Prostate gland (tissue), 2 donors: ENCODE results near the gene TRPV4. TPM values are rescaled to one million over a fixed set of nuclear protein-coding genes. Genes with fewer than 3 reads are reported as not detected.

ENCODE experiments used
- DNase-seq: peaks from one replicate; pipeline ENCODE4 v3.0.0-alpha.2; 2019; ENCODE audit warnings: low spot score
- H3K27ac ChIP-seq, 2 donors: fragments of 200-600 bp; sonication (generic); 2 replicates each; pipeline ENCODE4 v1.5.1; 2017 to 2019
- H3K27me3 ChIP-seq: fragments of 200-600 bp; sonication (generic); replicated peaks from 2 replicates; pipeline ENCODE4 v1.5.1; 2019; ENCODE audit not compliant: insufficient read depth
- H3K36me3 ChIP-seq, 2 donors: fragments of 200-600 bp; sonication (generic); 1 replicate in 1 of 2; 2 replicates in 1 of 2; pipeline versions ENCODE4 v1.5.1 to v1.8.1; 2017 to 2019
- H3K4me1 ChIP-seq: fragments of 200-600 bp; sonication (generic); replicated peaks from 2 replicates; pipeline ENCODE4 v1.5.1; 2019
- H3K4me3 ChIP-seq, 2 donors: fragments of 200-600 bp; sonication (generic); 2 replicates each; pipeline ENCODE4 v1.5.1; 2017 to 2019
- H3K9me3 ChIP-seq: fragments of 200-600 bp; sonication (generic); 2 replicates; pipeline ENCODE4 v1.5.1; 2017
- POLR2A ChIP-seq: fragments of 450-650 bp; IDR thresholded peaks from one replicate; pipeline ENCODE4 v1.6.1; 2016; ENCODE audit warnings: antibody characterized with exemption, mild to moderate bottlenecking
- POLR2AphosphoS5 ChIP-seq: sonication (generic); formaldehyde crosslinking; IDR thresholded peaks from one replicate; pipeline ENCODE4 v1.6.1; 2017; ENCODE audit warnings: antibody characterized with exemption
- WGBS: methylation state at CpG from one replicate; pipeline ENCODE4 v1.1.5; 2018; 5-methylcytosine and 5-hydroxymethylcytosine counted together
- intact Hi-C: fragments of 100-400 bp; cut with DNase I; formaldehyde crosslinking; loops from one replicate; pipeline ENCODE4 v1.14.2; 2022
- total RNA-seq, 2 donors: library from RNA; depleted of rRNA; stranded (reverse); fragments of >200 nt; gene quantifications; one replicate each; pipeline ENCODE4 v1.1.0, GENCODE V29; 2016
- TF ChIP-seq, protein P1 (sequence below), 4 experiments: fragments of 200-600 bp in 2 of 4; fragments of 450-650 bp in 2 of 4; sonication (generic) in 2 of 4; IDR thresholded peaks; 1 replicate in 3 of 4; 2 replicates in 1 of 4; pipeline ENCODE4 v1.5.1; 2016 to 2019; ENCODE audit warnings: antibody characterized with exemption in 4 of 4, mild to moderate bottlenecking in 2 of 4, moderate library complexity in 2 of 4

Gene TRPV4
- total RNA-seq, 2 donors from 2014 or later = 4.6 to 8.0 TPM

DNA sequence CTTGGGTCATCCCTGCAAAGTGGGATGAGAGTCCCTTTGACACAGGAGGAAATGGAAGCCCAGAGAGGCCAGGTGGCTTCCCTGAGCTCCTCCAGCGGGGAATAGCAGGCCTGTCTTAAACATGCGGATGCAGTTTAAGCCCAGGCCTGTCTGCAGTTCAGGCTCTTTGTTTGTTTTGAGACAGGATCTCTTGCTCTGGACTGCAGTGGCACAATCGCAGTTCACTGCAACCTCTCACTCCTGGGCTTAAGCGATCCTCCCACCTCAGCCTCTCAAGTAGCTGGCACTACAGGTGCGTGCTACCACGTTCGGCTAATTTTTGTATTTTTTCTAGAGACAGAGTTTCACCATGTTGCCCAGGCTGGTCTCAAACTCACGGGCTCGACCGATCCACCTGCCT lies 3.5 kb downstream of the TRPV4 start:
- no peaks in the 10 kb centered on the region for H3K36me3 ChIP-seq
- intact Hi-C loops = no loop called here
- no peak overlapping the region for H3K4me3 ChIP-seq
- TF ChIP-seq POLR2AphosphoS5 (no peak), POLR2A (no peak)
- TF ChIP-seq, protein P1, sequence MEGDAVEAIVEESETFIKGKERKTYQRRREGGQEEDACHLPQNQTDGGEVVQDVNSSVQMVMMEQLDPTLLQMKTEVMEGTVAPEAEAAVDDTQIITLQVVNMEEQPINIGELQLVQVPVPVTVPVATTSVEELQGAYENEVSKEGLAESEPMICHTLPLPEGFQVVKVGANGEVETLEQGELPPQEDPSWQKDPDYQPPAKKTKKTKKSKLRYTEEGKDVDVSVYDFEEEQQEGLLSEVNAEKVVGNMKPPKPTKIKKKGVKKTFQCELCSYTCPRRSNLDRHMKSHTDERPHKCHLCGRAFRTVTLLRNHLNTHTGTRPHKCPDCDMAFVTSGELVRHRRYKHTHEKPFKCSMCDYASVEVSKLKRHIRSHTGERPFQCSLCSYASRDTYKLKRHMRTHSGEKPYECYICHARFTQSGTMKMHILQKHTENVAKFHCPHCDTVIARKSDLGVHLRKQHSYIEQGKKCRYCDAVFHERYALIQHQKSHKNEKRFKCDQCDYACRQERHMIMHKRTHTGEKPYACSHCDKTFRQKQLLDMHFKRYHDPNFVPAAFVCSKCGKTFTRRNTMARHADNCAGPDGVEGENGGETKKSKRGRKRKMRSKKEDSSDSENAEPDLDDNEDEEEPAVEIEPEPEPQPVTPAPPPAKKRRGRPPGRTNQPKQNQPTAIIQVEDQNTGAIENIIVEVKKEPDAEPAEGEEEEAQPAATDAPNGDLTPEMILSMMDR (IDR thresholded peaks at IDR 0.05) = no peak
- DNase-seq = no peak
- 83% methylated on average over 10 of the region's 10 CpGs for WGBS
- H3K9me3 ChIP-seq = no peaks in the 10 kb centered on the region
- no peak overlapping the region for H3K27ac ChIP-seq
- no peaks in the 10 kb centered on the region for H3K27me3 ChIP-seq
- H3K4me1 ChIP-seq = peaks cover 3% of the 10 kb centered on the region

DNA sequence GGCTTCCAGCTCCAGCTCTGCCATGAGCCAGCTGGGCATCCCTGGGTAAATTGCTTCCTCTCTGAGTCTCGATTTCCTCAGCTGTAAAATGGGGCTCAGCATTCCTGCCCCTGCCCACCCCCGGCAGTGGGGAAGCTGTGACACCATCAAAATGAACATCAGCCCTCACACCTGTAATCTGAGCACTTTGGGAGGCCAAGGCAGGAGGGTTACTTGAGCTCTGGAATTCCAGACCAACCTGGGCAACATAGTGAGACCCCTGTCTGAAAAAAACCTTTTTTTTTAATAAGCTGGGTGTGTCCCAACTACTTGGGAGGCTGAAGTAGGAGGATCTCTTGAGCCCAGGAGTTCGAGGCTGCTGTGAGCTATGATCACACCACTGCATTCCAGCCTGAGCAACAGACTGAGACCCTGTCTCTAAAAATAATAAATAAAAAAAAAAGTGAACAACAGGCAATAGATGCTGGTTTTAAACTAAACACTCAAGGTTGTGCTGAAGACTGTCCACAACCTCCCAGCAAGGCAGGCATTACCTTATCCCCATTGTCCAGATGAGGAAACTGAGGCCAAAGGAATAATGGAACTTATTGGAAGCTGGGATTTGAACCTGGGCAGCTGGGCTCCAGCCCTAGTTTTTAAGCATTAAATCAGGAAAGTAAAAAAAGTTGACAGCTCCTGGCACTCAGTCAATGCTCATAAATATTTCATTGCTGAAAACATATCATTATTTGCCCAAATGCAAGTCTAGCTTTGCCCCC lies 4.3 kb downstream of the TRPV4 start:
- H3K4me1 ChIP-seq = peaks cover 3% of the 10 kb centered on the region
- H3K27ac ChIP-seq = no peak overlapping the region
- intact Hi-C loops = no loop called here
- no peaks in the 10 kb centered on the region for H3K9me3 ChIP-seq
- H3K36me3 ChIP-seq = no peaks in the 10 kb centered on the region
- no peak overlapping the region for H3K4me3 ChIP-seq
- no peak for TF ChIP-seq POLR2A
- TF ChIP-seq POLR2AphosphoS5 = no peak
- TF ChIP-seq, protein P1 (IDR thresholded peaks at IDR 0.05) = no peak
- WGBS = 78% methylated on average over 3 of the region's 3 CpGs
- H3K27me3 ChIP-seq = no peaks in the 10 kb centered on the region
- no peak for DNase-seq

GRCh38 chr12:109827566-109828550 lies 5.3 kb downstream of the TRPV4 start:
- TF ChIP-seq POLR2AphosphoS5 (no peak), POLR2A (no peak)
- TF ChIP-seq, protein P1 (IDR thresholded peaks at IDR 0.05) = no peak
- intact Hi-C loops = no loop called here
- H3K4me3 ChIP-seq = no peak overlapping the region
- no peaks in the 10 kb centered on the region for H3K36me3 ChIP-seq
- no peak overlapping the region for H3K27ac ChIP-seq
- WGBS = 78% methylated on average over 19 of the region's 19 CpGs
- H3K9me3 ChIP-seq = no peaks in the 10 kb centered on the region
- no peaks in the 10 kb centered on the region for H3K27me3 ChIP-seq
- DNase-seq = no peak
- peaks cover 3% of the 10 kb centered on the region for H3K4me1 ChIP-seq

- Histone ChIP-seq H3K27me3 (no peaks in the 10 kb centered on the region), H3K4me1 (peaks cover 3% of the 10 kb centered on the region), H3K4me3 (no peak overlapping the region), H3K36me3 (no peaks in the 10 kb centered on the region), H3K9me3 (no peaks in the 10 kb centered on the region), H3K27ac (no peak overlapping the region)
- no peak for DNase-seq
- intact Hi-C loops = no loop called here
- 96% methylated on average over 3 of the region's 3 CpGs for WGBS
- TF ChIP-seq, protein P1 (IDR thresholded peaks at IDR 0.05) = no peak
- TF ChIP-seq POLR2A (no peak), POLR2AphosphoS5 (no peak)
These were observed 6.1 kb downstream of the TRPV4 start for GRCh38 chr12:109827080-109827479.
